GM18909 (cell line): ENCODE measurements around the gene HPRT1.

Experiments
- ATAC-seq: cut with Tn5 transposase; IDR thresholded peaks from one replicate; pipeline ENCODE4 v1.9.1; 2021; ENCODE audit warnings: mild to moderate bottlenecking; ENCODE audit not compliant: unreplicated experiment, poor library complexity

The HPRT1 gene

GRCh38 chrX:134472041-134472440 lies 12.1 kb downstream of the HPRT1 start:
- no peak for ATAC-seq

DNA sequence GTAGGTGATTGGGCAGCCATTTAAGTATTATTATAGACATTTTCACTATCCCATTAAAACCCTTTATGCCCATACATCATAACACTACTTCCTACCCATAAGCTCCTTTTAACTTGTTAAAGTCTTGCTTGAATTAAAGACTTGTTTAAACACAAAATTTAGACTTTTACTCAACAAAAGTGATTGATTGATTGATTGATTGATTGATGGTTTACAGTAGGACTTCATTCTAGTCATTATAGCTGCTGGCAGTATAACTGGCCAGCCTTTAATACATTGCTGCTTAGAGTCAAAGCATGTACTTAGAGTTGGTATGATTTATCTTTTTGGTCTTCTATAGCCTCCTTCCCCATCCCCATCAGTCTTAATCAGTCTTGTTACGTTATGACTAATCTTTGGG lies 16.3 kb downstream of the HPRT1 start:
- ATAC-seq: no peak

DNA sequence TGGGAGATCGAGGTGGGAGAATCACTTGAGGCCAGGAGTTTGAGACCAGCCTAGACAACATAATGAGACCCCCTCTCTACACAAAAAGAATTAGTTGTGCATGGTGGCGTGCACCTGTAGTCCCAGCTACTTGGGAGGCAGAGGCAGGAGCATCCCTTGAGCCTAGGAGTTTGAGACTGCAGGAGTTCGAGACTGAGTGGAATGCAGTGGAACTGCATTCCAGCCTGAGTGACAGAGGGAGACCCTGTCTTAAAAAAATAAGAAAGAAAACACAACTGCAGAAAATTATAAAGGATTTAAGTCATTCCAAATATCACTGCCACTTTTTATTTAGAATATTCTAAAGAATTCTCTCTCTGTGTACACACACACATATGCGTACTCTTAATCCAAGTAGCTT lies 18.4 kb downstream of the HPRT1 start:
- no peak for ATAC-seq

DNA sequence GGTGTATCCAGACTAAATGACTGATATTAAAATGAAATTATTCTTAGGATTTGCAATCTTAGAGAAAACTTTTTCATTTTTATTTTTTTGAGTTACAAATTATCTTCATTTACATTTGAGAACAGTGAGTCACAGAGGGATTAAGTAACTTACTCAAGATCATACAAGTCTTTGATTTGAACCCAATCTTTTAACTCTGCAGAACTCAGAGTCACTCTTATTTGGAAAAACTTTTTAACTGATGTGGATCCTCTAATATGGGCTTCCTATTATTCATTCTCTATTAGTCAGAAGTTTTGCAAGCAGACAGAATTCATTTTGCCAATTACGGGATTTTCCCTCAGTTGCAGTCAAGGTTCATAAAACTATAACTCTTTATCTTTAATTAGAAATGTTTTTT lies 20.1 kb downstream of the HPRT1 start:
- ATAC-seq: no peak

GRCh38 chrX:134481339-134481738 lies 21.4 kb downstream of the HPRT1 start:
- no peak for ATAC-seq

GRCh38 chrX:134482371-134482770 lies 22.4 kb downstream of the HPRT1 start:
- ATAC-seq: no peak

DNA sequence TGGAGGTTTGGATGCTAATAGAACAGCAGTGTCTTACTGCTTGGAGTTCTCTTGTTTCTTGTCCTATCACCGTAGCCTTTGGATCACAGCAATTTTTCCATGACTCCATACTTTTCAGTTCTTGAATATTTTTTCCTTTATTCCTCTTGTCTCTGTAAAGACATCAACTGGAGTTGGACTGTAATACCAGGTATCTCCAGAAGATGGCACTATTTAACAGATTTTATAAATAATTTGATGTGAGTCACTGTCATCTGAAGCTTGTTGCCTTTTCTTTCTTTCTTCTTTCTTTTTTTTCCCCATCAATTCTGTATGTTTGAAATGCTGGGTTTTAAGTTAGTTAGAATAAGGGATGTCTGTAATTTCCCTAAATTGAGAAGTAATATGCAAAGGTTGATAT lies 24.1 kb downstream of the HPRT1 start:
- no peak for ATAC-seq

GRCh38 chrX:134501941-134502340 lies 42.0 kb downstream of the HPRT1 start:
- ATAC-seq: no peak

- ATAC-seq: no peak
Measured at GRCh38 chrX:134502686-134503085, 42.7 kb downstream of the HPRT1 start.

GRCh38 chrX:134512566-134512965 lies 52.6 kb downstream of the HPRT1 start:
- ATAC-seq: no peak

DNA sequence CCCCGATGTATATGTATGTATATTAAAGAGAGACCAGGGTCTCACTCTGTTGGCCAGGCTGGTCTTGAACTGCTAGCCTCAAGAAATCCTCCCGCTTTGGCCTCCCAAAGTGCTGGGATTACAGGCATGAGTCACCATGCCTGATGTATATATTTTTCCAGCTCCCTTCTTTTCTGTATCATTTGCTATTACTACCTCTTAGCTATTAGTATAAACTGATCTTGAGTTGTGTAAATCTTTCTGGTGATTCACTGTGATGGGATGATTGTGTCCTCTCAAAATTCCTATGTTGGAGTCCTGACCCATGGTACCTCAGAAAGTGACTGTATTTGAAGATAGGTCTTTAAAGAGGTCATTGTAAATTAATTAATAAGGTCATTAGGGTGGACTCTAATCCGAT lies 53.1 kb downstream of the HPRT1 start:
- no peak for ATAC-seq

GRCh38 chrX:134520860-134521390 lies 61.0 kb downstream of the HPRT1 start:
- peak; percentile 59 for ATAC-seq

DNA sequence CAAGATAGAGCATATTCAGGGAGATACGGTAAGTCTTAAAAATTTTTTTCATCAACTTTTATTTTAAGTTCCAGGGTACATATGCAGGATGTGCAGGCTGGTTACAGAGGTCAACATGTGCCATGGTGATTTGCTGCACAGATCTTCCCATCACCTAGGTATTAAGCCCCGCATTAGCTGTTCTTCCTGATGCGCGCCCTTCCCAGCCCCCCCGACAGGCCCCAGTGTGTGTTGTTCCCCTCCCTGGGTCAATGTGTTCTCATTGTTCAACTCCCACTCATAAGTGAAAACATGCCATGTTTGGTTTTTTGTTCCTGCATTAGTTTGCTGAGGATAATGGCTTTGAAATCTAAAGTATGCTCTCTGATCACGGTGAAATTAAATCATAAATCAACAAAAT lies 64.2 kb downstream of the HPRT1 start:
- no peak for ATAC-seq

GRCh38 chrX:134525086-134525792 lies 65.3 kb downstream of the HPRT1 start:
- no peak for ATAC-seq

- no peak for ATAC-seq
Measured at GRCh38 chrX:134526399-134526798, 66.4 kb downstream of the HPRT1 start.

GRCh38 chrX:134528960-134529359 lies 69.0 kb downstream of the HPRT1 start:
- no peak for ATAC-seq

DNA sequence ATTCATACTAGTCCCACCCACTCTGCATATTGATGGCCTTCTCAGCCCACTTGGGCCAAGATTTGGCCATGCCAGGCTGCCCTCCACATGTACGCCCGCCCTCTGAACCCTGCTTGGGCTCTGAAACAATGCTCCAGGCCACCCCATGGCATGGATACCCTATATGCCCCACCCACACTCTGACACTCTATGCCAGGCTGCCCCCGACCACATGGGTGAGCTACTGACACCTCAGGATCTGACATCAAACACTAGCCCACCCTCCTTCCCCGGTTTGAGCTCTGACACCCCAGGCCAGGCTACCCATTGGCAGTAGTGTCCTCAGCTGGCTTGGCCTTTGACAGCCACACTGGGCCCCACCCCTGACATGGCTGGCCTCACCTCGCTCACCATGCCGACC lies 69.5 kb downstream of the HPRT1 start:
- no peak for ATAC-seq

GRCh38 chrX:134530845-134531244 lies 70.9 kb downstream of the HPRT1 start:
- ATAC-seq: no peak

GRCh38 chrX:134533352-134533751 lies 73.4 kb downstream of the HPRT1 start:
- no peak for ATAC-seq

GRCh38 chrX:134533952-134534351 lies 74.0 kb downstream of the HPRT1 start:
- no peak for ATAC-seq

DNA sequence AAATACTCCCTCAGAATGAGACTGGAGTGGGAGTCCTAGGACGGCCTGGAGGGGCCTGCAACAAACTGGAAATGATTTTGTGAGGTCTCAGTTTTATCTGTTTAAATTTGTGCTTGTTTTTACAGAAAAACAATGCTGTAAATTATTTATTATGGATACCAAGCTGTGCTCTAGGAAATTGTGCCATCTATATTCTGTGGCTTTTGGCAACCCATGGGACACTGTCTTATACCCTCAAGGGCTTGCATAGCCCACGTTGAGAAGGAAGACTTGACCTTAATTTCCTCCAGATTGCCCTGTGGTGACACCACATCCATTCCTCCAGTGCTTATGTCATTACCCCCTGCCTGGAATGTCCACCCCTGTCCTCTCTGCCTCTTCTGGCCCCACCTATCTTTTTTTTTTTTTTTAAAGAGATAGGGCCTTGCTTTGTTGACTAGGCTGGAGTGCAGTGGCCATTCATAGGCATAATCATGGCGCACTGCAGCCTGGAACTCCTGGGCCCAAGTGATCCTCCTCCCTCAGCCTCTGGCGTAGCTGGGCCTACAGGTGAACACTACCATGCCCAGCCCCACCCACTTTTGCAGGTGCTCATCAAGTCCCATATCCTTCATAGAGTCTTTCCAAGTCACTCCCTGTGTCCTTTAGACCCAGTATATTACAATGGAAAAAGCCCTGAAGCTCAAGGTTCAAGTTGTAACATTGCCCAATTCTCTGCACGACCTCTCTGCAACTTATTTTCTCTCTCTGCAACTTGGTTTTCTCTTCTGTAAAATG lies 77.4 kb downstream of the HPRT1 start:
- no peak for ATAC-seq

- no peak for ATAC-seq
Measured at GRCh38 chrX:134538316-134538715, 78.4 kb downstream of the HPRT1 start.
